GM18519 (cell line): ENCODE measurements around the gene OR4E1.
"Not testable (repeated sequence)": the region's sequence is repeated elsewhere in the genome, so short reads cannot be mapped to it uniquely, and the experiment has no call there.

Experiments used
- ATAC-seq: cut with Tn5 transposase; IDR thresholded peaks from one replicate; pipeline ENCODE4 v1.9.1; 2021; ENCODE audit warnings: mild to moderate bottlenecking, moderate library complexity; ENCODE audit not compliant: unreplicated experiment, low FRiP score

OR4E1 gene

DNA sequence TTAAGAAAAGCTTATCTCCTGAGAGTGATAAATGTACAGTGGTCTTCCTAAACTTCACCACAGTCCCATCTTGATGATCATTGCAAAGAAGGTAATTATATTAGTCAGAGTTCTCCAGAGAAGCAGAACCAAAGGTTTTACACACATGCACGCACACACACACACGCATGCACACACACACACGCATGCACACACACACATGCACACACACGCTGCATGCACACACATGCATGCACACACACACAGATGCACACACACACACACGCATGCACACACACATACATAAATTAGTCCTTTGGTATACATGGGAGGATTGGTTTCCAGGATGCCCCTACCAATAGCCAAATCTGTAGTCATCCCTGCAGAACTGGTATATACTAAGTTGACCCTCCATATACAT, 19.4 kb downstream of the OR4E1 start:
- ATAC-seq, result no peak

DNA sequence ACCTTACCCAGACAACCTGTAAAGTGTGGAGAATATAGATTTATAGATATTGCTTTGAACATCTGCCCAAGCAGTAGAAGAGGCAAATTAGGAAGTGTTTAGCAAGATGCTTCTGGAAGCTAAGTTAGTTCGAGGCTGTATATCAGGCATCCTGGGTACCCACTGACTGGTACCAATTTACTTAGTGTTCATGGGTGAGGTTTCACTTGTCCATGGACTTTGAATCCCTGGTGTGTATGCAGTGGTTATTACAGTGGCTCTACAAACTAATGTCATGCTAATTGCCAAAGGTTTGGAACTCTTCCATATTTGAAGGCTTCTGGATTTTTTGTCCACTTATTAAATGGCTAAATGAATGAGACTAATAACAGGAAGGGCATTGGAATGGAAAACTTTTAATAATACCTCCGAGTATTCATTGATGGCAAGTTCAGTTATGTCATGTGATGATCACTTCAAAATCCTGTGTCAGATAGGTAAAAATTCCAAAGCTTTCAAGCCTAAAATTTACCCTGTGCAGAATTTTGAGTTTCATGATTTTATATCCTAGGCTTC, 20.2 kb downstream of the OR4E1 start, which contains the start of gene OR4E2:
OR4E2 (plus strand) TSS at position 505 of the 555 bp plus-strand sequence. CDS start 11,248 bp downstream, outside the sequence.
- ATAC-seq, result no peak

DNA sequence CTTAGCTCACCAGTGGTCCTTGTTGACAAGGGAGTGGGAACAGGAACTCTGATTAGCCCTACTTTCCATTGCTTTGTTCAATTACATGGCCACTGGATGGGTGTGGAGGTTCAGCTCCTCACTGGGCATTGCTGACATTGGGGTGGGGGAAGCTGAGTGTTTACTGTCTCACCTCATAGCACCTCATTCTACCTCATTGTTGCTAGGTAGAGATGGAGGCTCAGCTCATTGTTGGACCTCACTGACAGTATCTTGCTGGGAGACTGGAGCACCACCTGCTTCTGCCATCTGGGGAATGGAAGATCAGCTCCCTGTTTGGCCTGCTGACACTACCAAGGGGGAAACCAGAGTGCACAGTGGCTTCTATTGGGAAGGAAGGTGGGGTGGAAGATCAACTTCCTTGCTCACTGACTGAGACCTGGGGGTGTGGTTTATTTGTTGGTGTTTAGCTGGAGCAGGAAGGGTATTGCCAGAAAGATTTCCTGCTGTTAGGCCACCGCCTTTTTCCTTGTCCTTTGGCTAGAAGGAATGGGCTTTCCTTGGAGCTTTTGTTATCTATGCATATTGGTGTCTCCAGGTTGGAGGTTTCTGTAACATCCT, 21.3 kb downstream of the OR4E1 start:
- no peak for ATAC-seq

DNA sequence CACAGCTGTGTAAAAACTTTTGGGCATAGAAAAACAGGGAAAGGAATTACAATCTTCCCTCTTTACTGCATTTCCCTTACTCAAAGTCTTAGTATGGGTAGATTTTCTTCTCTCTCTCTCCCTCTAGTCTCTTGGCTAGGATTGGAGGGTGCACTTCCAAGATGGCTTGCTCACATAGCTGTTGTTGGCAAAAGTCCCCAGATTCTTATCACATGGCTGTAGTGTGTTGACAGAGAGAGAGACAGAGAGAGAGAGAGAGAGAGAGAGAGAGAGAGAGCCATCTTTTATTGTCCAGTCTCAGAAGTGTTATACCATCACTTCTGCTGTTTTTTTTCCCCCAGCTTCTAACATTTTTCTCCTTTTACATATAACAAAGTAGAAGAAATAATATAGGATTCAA, 26.2 kb downstream of the OR4E1 start:
- ATAC-seq, result no peak

DNA sequence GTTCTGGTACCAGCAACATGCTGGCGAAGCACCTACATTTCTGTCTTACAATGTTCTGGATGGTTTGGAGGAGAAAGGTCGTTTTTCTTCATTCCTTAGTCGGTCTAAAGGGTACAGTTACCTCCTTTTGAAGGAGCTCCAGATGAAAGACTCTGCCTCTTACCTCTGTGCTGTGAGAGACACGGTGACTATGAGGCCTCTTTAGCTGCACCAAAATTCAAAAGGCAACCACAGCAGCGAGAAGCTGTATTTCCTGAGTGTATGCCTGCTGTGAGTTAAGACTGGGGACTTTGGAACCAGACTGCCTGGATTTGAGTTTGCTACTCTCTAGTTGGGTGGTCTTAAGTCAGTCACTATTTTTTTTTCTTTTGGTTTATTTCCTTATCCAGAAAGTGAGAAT, 30.2 kb downstream of the OR4E1 start:
- ATAC-seq, result no peak

DNA sequence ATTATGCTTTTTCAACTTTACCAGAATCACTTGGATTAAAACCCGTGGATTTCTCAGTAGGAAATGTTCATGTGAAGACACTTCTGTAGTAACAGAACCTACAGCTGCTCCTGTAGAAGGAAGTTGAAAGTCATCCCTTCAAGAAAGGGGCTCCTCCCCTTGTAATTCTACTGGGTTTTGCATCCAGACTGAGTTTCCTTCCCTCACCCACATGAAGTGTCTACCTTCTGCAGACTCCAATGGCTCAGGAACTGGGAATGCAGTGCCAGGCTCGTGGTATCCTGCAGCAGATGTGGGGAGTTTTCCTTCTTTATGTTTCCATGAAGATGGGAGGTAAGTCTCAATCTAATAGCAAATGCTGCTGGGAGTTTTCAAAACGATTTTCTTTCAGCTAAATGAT, 30.9 kb downstream of the OR4E1 start:
- ATAC-seq, result no peak

DNA sequence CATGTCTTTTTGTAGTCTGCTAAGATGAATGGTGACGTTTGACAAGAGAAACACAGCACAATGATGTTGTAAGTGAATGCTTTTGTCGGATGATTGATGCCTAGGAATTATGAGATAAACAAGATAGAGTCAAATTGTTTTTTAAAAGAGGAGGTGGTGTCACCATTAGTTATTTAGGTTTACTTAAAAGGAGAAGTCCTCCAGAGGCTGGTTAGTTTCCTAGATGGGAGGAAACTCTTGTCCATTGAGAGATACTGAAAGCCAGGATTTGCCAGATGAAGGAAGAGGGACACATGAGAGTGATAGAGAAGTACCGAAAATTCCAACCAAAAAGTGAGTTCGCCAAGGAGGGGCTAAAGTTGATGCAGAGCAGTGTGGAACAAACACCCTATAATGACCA, 38.8 kb downstream of the OR4E1 start, which contains the start of gene OR10G2:
OR10G2 (minus strand) TSS at position 101 of the 400 bp plus-strand sequence; CDS start at position 3, 98 bp downstream.
- no peak for ATAC-seq

DNA sequence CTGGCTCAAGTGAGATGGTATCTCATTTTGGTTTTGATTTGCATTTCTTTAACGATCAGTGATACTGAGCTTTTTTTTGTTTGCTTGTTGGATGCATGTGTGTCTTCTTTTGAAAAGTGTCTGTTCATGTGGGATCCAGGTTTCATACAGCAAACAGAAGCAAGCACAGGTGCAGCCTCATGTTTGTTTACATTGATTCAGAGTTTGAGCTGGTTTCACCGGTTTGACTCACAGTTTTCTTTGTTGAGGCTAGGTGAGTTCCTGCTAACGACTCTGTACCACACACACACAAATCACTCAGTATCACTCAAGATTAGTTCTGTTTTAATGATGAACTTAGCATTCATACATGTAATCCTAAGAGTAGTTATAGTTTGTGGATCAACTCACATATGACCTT, 42.5 kb downstream of the OR4E1 start:
- ATAC-seq, result no peak

DNA sequence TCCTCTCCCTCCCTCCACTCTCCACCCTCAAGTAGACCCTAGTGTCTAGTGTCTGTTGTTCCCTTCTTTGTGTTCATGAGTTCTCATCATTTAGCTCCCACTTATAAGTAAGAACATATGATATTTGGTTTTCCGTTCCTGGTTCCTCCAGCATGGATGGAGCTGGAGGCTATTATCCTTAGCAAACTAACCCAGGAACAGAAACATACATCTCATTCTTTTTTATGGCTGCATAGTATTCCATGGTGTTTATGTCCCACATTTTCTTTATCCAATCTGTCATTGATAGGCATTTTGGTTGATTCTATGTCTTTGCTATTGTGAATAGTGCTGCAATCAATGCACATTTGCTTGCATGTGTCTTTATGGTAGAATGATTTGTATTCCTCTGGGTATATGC, 43.1 kb downstream of the OR4E1 start:
- ATAC-seq, result not testable (repeated sequence)

DNA sequence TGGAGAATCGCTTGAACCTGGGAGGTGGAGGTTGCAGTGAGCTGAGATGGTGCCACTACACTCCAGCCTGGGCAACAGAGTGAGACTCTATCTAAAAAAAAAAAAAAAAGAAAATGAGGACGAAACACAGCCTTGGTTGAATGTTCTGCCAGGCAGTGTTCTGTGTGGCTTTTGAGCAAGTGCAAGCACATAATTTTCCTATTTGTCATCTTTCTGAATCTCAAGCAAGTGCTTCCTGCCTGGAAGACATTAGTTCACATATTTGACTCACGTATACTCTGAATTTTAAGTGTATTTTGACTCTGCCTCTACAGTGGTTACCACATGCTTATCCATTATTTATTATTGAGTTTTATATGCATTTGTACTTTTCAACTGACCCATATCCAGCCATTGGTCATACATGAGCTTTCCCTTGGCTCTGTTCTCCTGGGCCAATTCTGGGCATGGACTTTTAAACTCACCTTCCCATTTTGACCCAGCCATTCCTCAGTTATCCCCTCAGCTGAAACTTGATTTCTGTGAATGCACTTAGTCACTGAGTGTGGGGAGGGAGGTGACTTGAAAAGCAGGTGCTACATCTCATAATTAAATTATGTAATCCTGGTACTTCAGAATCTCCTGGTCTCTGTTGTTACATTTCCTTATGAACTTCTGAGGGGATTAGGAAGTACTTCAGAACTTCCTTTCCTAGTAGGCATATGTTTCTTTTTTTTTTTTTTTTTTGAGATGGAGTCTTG, 47.0 kb downstream of the OR4E1 start:
- ATAC-seq, result no peak
